ENCODE measurements around the gene FBXO21.
"Not testable (repeated sequence)": the region's sequence is repeated elsewhere in the genome, so short reads cannot be mapped to it uniquely, and the experiment has no call there.

The FBXO21 gene

GRCh38 chr12:117227000-117227653 lies 36.9 kb upstream of the FBXO21 start:
- Histone ChIP-seq H3K27me3 (ENCODE audit: low read length) (no peaks in the 10 kb centered on the region), H3K9me3 (ENCODE audit: insufficient read depth, low read length) (no peaks in the 10 kb centered on the region), H3K9me2 (replicated peaks; ENCODE audit: insufficient read depth, low read length) (no peaks in the 10 kb centered on the region), H3F3A (ENCODE audit: insufficient read depth) (no peaks in the 10 kb centered on the region), H3K4me2 (ENCODE audit: low read depth, low read length, poor library complexity, severe bottlenecking) (no peak overlapping the region), H3K9ac (ENCODE audit: low read length) (no peak overlapping the region), H3K27ac (ENCODE audit: low read depth, low read length) (no peak overlapping the region), H3K79me2 (ENCODE audit: insufficient read depth, low read length) (no peaks in the 10 kb centered on the region), H3K36me3 (ENCODE audit: low read length) (no peaks in the 10 kb centered on the region), H4K20me1 (ENCODE audit: low read depth, low read length) (no peaks in the 10 kb centered on the region), H2AFZ (ENCODE audit: low read depth, low read length, severe bottlenecking) (no peak overlapping the region), H3K4me3 (ENCODE audit: insufficient read depth, low read length, poor library complexity, severe bottlenecking) (no peak overlapping the region)
- TF ChIP-seq, protein P1, sequence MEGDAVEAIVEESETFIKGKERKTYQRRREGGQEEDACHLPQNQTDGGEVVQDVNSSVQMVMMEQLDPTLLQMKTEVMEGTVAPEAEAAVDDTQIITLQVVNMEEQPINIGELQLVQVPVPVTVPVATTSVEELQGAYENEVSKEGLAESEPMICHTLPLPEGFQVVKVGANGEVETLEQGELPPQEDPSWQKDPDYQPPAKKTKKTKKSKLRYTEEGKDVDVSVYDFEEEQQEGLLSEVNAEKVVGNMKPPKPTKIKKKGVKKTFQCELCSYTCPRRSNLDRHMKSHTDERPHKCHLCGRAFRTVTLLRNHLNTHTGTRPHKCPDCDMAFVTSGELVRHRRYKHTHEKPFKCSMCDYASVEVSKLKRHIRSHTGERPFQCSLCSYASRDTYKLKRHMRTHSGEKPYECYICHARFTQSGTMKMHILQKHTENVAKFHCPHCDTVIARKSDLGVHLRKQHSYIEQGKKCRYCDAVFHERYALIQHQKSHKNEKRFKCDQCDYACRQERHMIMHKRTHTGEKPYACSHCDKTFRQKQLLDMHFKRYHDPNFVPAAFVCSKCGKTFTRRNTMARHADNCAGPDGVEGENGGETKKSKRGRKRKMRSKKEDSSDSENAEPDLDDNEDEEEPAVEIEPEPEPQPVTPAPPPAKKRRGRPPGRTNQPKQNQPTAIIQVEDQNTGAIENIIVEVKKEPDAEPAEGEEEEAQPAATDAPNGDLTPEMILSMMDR (IDR thresholded peaks at IDR 0.05; ENCODE audit: insufficient read depth, low read length, poor library complexity, severe bottlenecking): no peak
- TF ChIP-seq EZH2phosphoT487 (conservative IDR thresholded peaks at IDR 0.05; ENCODE audit: low read length): no peak

GRCh38 chr12:117226505-117226904 lies 36.2 kb upstream of the FBXO21 start:
- no peak overlapping the region for H2AFZ ChIP-seq (ENCODE audit: low read depth, low read length, severe bottlenecking)
- no peaks in the 10 kb centered on the region for H4K20me1 ChIP-seq (ENCODE audit: low read depth, low read length)
- H3K9me3 ChIP-seq (ENCODE audit: insufficient read depth, low read length): no peaks in the 10 kb centered on the region
- TF ChIP-seq, protein P1 (IDR thresholded peaks at IDR 0.05; ENCODE audit: insufficient read depth, low read length, poor library complexity, severe bottlenecking): no peak
- no peak for TF ChIP-seq EZH2phosphoT487 (conservative IDR thresholded peaks at IDR 0.05; ENCODE audit: low read length)
- no peak overlapping the region for H3K4me2 ChIP-seq (ENCODE audit: low read depth, low read length, poor library complexity, severe bottlenecking)
- H3K27me3 ChIP-seq (ENCODE audit: low read length): no peaks in the 10 kb centered on the region
- H3K79me2 ChIP-seq (ENCODE audit: insufficient read depth, low read length): no peaks in the 10 kb centered on the region
- no peaks in the 10 kb centered on the region for H3K36me3 ChIP-seq (ENCODE audit: low read length)
- H3K27ac ChIP-seq (ENCODE audit: low read depth, low read length): no peak overlapping the region
- no peaks in the 10 kb centered on the region for H3K9me2 ChIP-seq (replicated peaks; ENCODE audit: insufficient read depth, low read length)
- no peak overlapping the region for H3K9ac ChIP-seq (ENCODE audit: low read length)
- H3K4me3 ChIP-seq (ENCODE audit: insufficient read depth, low read length, poor library complexity, severe bottlenecking): no peak overlapping the region
- no peaks in the 10 kb centered on the region for H3F3A ChIP-seq (ENCODE audit: insufficient read depth)

DNA sequence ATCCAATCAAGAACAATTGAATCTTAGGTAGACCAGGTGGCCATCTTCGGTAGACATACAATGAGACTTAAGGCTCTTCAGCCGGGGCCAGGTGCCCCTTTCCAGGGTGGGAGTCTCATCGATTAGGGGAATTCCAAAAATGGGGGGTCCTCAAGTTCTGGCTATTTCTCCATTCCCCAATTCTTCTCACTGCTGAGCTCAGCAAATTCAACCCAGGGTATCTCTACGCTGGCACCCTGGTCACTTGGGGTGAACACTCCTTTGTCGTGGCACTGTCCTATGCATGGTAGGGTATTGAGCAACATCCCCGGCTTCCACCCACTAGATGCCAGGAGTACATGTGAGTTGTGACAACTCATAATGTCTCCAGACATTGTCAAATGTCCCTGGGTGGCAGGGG lies 34.9 kb upstream of the FBXO21 start:
- Histone ChIP-seq H4K20me1 (ENCODE audit: low read depth, low read length) (no peaks in the 10 kb centered on the region), H2AFZ (ENCODE audit: low read depth, low read length, severe bottlenecking) (no peak overlapping the region), H3K27me3 (ENCODE audit: low read length) (no peaks in the 10 kb centered on the region), H3K27ac (ENCODE audit: low read depth, low read length) (no peak overlapping the region), H3K9ac (ENCODE audit: low read length) (no peak overlapping the region), H3K79me2 (ENCODE audit: insufficient read depth, low read length) (no peaks in the 10 kb centered on the region), H3K4me2 (ENCODE audit: low read depth, low read length, poor library complexity, severe bottlenecking) (no peak overlapping the region), H3K9me2 (replicated peaks; ENCODE audit: insufficient read depth, low read length) (no peaks in the 10 kb centered on the region), H3K36me3 (ENCODE audit: low read length) (no peaks in the 10 kb centered on the region), H3K4me3 (ENCODE audit: insufficient read depth, low read length, poor library complexity, severe bottlenecking) (no peak overlapping the region), H3K9me3 (ENCODE audit: insufficient read depth, low read length) (no peaks in the 10 kb centered on the region), H3F3A (ENCODE audit: insufficient read depth) (no peaks in the 10 kb centered on the region)
- TF ChIP-seq, protein P1 (IDR thresholded peaks at IDR 0.05; ENCODE audit: insufficient read depth, low read length, poor library complexity, severe bottlenecking): no peak
- no peak for TF ChIP-seq EZH2phosphoT487 (conservative IDR thresholded peaks at IDR 0.05; ENCODE audit: low read length)

DNA sequence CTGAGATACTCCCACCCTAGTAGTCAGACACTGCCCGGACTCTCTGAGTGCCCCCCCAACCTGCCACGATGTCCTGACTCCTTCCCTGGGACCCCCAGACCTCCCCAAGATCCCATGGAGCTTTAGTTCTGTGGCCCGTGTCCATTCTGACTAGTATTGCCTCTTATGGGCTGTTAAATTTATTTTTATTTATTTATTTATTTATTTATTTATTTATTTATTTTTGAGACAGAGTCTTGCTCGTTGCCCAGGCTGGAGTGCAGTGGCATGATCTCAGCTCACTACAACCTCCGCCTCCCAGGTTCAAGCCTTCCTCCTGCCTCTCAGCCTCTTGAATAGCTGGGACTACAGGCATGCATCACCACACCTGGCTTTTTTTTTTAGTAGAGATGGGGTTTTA lies 30.7 kb upstream of the FBXO21 start:
- not testable (repeated sequence) for H2AFZ ChIP-seq (ENCODE audit: low read depth, low read length, severe bottlenecking); H3K9me2 ChIP-seq (replicated peaks; ENCODE audit: insufficient read depth, low read length); H3F3A ChIP-seq (ENCODE audit: insufficient read depth); H3K4me2 ChIP-seq (ENCODE audit: low read depth, low read length, poor library complexity, severe bottlenecking); H3K27ac ChIP-seq (ENCODE audit: low read depth, low read length); H3K4me3 ChIP-seq (ENCODE audit: insufficient read depth, low read length, poor library complexity, severe bottlenecking); H3K79me2 ChIP-seq (ENCODE audit: insufficient read depth, low read length); H3K27me3 ChIP-seq (ENCODE audit: low read length); H3K9ac ChIP-seq (ENCODE audit: low read length); H4K20me1 ChIP-seq (ENCODE audit: low read depth, low read length); H3K36me3 ChIP-seq (ENCODE audit: low read length); H3K9me3 ChIP-seq (ENCODE audit: insufficient read depth, low read length)
